Measurements from ENCODE around the gene C7. TPM values are rescaled to one million over a fixed set of nuclear protein-coding genes. Genes with fewer than 3 reads are reported as not detected.

C7 gene
- total and polyA plus RNA-seq, 2 of the 8 experiments (the other 6 are each of a cell fraction or from before 2014, with no cell fraction given): 0.08 TPM; not detected in 1

GRCh38 chr5:40911266-40911665 lies 2.0 kb downstream of the C7 start (continued):
- TF ChIP-seq HDAC6 (IDR thresholded peaks at IDR 0.05; ENCODE audit: low read depth, low read length) (no peak), NANOG (IDR thresholded peaks at IDR 0.05; ENCODE audit: insufficient read depth, low read depth, low read length, poor library complexity, severe bottlenecking) (no peak), CHD1 (IDR thresholded peaks at IDR 0.05; ENCODE audit: low read depth, low read length) (no peak), BACH1 (IDR thresholded peaks at IDR 0.05; ENCODE audit: low read length) (no peak)
